GM12873 (cell line): ENCODE data around the gene ZBP1.

ENCODE experiments used
- TF ChIP-seq, protein P1 (sequence below): IDR thresholded peaks from 2 replicates; pipeline ENCODE4 v1.5.1; 2012; ENCODE audit warnings: low read depth, mild to moderate bottlenecking, moderate library complexity, low read length, control low read depth; ENCODE audit not compliant: insufficient read depth; ENCODE audit errors: missing control alignments

Gene ZBP1

DNA sequence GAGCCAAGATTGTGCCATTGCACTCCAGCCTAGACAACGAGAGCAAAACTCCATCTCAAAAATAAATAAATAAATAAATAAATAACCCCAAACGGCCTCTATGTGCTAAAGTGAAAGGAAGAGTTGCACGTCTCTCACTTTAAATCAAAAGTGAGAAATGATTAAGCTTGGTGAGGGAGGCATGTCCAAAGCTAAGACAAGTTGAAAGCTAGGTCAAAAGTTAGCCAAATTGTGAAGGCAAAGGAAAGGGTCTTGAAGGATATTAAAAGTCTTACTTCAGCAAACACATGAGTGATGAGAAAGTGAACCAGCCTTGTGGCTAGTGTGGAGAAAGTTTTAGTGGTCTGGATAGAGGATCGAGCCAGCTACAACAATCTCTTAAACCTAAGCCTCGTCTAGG, 14.3 kb downstream of the ZBP1 start:
- TF ChIP-seq, protein P1, sequence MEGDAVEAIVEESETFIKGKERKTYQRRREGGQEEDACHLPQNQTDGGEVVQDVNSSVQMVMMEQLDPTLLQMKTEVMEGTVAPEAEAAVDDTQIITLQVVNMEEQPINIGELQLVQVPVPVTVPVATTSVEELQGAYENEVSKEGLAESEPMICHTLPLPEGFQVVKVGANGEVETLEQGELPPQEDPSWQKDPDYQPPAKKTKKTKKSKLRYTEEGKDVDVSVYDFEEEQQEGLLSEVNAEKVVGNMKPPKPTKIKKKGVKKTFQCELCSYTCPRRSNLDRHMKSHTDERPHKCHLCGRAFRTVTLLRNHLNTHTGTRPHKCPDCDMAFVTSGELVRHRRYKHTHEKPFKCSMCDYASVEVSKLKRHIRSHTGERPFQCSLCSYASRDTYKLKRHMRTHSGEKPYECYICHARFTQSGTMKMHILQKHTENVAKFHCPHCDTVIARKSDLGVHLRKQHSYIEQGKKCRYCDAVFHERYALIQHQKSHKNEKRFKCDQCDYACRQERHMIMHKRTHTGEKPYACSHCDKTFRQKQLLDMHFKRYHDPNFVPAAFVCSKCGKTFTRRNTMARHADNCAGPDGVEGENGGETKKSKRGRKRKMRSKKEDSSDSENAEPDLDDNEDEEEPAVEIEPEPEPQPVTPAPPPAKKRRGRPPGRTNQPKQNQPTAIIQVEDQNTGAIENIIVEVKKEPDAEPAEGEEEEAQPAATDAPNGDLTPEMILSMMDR = no peak

DNA sequence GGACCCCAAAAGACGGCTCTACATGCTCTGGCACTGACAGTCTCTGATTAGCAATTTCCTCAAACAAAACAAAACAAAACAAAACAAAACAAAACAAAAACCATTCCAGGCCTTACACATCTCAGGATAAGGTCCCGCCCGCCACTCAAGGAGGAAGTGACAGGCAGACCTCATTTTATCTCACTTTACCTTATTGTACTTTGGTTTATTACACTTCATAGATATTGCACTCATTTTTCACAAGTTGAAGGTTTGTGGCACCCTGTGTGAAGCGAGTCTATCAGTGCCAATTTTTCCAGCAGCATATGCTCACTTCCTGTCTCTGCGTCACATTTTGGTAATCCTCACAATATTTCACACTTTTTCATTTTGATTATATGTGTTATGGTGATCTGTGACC, 15.2 kb downstream of the ZBP1 start:
- TF ChIP-seq, protein P1 = no peak

DNA sequence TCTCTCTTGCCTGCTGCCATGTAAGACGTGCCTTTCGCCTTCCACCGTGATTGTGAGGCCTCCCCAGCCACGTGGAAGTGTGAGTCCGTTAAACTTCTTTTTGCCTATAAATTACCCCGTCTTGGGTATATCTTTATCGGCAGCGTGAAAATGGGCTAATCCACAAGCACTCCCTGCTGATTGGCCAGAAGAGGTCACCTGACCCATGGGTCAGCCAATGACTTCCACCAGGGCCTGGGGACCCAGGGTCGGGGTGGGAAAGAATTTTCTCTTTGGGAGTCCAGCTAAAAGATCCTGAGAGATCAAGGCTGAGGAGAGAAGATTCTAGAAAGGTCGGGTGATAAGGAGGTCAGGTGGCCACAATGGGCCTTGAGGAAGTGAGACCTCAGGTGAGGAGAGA, 17.1 kb downstream of the ZBP1 start:
- TF ChIP-seq, protein P1 = no peak

DNA sequence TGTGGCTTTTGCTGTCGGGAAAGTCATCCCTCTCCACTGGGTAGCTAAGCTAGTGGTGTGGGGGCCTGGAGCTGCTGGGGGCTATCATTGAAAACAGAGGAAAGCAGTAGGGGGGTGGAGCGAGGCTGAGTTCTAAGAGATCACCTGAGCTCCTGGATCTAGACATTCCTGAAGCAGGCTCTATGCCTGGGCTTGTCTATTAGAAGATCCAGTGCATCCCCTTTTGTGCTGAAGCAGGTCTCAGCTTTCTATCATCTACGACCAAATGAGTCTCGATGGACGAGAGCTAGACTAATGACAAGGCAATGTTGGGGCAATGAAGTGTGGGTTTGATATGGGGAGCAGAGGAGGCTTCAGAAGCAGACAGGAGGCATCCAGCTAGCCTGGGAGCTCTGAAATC, 18.5 kb downstream of the ZBP1 start:
- TF ChIP-seq, protein P1 = no peak

DNA sequence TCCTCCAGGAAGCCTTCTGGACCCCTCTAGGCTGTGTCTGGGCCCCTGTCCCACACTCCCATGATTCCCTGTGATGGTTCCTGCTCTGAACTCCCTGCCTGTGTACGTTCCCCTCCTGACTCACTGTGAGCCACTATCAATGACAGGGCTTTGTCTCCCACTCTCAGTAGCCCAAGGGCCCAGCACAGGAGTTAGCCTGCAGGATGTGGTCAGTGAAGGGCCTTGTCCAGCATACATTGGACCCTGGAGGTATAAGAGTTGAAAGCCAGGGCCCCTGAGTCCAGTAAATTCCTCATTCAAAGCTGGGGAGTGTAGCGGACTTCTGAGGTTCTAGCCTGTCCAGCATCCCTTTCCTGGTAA, 19.0 kb downstream of the ZBP1 start:
- TF ChIP-seq, protein P1 = no peak

DNA sequence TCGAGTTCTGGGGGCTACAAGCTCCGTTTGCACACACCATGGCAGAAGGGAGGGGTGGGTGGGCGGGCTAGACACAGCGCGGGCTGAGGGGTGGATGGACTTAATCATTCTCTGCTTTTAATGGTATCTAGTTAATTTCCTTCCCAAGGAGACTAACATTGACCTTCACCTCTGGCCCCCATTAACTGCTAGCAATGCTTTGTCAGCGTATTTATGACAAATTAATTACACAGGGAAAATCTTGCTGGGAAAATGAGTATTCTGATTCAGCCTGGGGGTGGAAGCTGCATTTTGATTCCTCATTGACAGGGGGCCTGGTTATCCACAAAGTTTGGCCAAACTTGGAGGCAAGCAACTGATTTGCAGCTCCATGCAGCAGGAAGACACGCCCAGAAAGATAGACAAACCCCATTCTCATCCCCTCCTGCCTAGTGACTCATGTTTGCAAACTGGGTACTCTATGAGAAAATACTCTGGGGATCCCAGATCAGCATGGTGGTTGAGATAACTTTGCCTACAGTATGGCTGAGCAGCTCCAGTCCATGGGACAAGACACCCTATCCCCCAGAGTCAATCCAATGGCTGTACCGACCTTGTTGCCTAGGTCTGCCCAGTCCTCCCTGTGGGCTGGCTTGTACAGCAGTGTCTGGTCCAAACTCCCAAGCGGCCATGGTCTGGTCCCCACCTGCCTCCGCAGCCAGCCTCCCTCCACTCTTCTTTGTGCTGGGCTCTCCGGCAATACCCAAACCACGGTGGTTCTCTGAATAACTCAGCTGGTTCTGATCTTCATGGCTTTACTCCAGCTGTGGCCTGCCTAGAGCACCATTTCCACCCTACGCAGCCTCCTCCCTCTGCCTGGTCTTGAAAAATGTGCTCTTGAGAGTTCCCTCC, 19.7 kb downstream of the ZBP1 start:
- TF ChIP-seq, protein P1 = no peak

DNA sequence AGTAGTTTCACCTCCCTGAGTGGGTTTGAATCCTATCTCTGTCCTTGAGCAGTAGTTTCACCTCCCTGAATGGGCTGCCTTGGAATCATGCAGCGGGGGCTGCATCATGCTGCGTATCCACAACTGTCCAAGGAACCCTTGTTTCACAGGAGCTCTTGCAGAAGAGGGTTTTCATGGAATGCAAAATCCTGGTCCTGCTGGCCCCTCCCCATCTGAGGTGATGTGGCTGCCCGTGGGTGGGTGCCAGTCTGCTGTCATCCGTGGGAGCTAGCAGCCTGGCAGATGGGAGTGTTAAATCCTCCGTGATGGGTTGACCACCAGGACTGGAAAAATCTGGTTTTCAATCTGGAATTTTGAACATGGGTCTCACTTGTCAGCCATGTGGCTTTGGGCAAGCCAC, 21.7 kb downstream of the ZBP1 start:
- TF ChIP-seq, protein P1 = no peak

DNA sequence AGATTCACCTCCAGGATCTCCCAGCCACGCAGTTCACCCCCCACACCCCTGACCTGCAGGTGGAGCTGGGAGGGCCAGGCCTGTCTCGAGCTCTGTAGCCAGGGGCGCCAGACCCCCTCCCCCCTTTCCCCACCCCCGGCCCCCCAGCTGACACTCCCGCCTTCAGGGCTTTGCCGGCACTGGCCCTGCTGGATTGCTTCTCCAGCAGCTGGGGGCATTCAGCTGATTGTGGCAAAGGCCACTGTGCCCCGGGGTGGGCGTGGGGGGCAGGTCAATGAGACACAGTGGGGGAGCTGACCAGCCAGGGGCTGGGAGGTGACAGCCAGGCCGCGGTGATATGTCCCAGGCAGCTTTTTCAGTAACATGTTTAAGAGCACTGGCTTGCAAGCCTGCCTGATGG, 22.2 kb downstream of the ZBP1 start:
- TF ChIP-seq, protein P1 = no peak
